ENCODE measurements around the gene DCAF17. TPM values are rescaled to one million over a fixed set of nuclear protein-coding genes. Genes with fewer than 3 reads are reported as not detected.
"Not testable (repeated sequence)": the region's sequence is repeated elsewhere in the genome, so short reads cannot be mapped to it uniquely, and the experiment has no call there.

Gene DCAF17
- total RNA-seq, 1 donor from 2014 or later = 23.1 TPM

GRCh38 chr2:171410101-171410500, 23.9 kb upstream of the DCAF17 start:
- Mint-ChIP-seq H3K27me3 (ENCODE audit: low read depth) (no peaks in the 10 kb centered on the region), H3K36me3 (no peaks in the 10 kb centered on the region), H3K27ac (peak overlapping the region; percentile 72), H3K4me1 (peaks cover 33% of the 10 kb centered on the region), H3K4me3 (no peak overlapping the region), H3K9me3 (no peaks in the 10 kb centered on the region)
- TF ChIP-seq, protein P1, sequence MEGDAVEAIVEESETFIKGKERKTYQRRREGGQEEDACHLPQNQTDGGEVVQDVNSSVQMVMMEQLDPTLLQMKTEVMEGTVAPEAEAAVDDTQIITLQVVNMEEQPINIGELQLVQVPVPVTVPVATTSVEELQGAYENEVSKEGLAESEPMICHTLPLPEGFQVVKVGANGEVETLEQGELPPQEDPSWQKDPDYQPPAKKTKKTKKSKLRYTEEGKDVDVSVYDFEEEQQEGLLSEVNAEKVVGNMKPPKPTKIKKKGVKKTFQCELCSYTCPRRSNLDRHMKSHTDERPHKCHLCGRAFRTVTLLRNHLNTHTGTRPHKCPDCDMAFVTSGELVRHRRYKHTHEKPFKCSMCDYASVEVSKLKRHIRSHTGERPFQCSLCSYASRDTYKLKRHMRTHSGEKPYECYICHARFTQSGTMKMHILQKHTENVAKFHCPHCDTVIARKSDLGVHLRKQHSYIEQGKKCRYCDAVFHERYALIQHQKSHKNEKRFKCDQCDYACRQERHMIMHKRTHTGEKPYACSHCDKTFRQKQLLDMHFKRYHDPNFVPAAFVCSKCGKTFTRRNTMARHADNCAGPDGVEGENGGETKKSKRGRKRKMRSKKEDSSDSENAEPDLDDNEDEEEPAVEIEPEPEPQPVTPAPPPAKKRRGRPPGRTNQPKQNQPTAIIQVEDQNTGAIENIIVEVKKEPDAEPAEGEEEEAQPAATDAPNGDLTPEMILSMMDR (IDR thresholded peaks at IDR 0.05; ENCODE audit: unreplicated experiment) = no peak
- no peak for DNase-seq (ENCODE audit: low spot score in 2 of 2, unreplicated experiment in 2 of 2)

GRCh38 chr2:171410624-171411023, 23.4 kb upstream of the DCAF17 start:
- H3K27ac Mint-ChIP-seq = peak overlapping the region; percentile 72
- H3K27me3 Mint-ChIP-seq (ENCODE audit: low read depth) = no peaks in the 10 kb centered on the region
- peaks cover 33% of the 10 kb centered on the region for H3K4me1 Mint-ChIP-seq
- no peak overlapping the region for H3K4me3 Mint-ChIP-seq
- TF ChIP-seq, protein P1 (IDR thresholded peaks at IDR 0.05; ENCODE audit: unreplicated experiment) = no peak
- no peak for DNase-seq (ENCODE audit: low spot score in 2 of 2, unreplicated experiment in 2 of 2)
- H3K36me3 Mint-ChIP-seq = no peaks in the 10 kb centered on the region
- H3K9me3 Mint-ChIP-seq = no peaks in the 10 kb centered on the region

GRCh38 chr2:171411214-171411613, 22.8 kb upstream of the DCAF17 start:
- Mint-ChIP-seq H3K4me3 (no peak overlapping the region), H3K27me3 (ENCODE audit: low read depth) (no peaks in the 10 kb centered on the region), H3K9me3 (no peaks in the 10 kb centered on the region), H3K27ac (no peak overlapping the region), H3K36me3 (no peaks in the 10 kb centered on the region), H3K4me1 (peaks cover 39% of the 10 kb centered on the region)
- TF ChIP-seq, protein P1 (IDR thresholded peaks at IDR 0.05; ENCODE audit: unreplicated experiment) = no peak
- no peak for DNase-seq (ENCODE audit: low spot score in 2 of 2, unreplicated experiment in 2 of 2)

DNA sequence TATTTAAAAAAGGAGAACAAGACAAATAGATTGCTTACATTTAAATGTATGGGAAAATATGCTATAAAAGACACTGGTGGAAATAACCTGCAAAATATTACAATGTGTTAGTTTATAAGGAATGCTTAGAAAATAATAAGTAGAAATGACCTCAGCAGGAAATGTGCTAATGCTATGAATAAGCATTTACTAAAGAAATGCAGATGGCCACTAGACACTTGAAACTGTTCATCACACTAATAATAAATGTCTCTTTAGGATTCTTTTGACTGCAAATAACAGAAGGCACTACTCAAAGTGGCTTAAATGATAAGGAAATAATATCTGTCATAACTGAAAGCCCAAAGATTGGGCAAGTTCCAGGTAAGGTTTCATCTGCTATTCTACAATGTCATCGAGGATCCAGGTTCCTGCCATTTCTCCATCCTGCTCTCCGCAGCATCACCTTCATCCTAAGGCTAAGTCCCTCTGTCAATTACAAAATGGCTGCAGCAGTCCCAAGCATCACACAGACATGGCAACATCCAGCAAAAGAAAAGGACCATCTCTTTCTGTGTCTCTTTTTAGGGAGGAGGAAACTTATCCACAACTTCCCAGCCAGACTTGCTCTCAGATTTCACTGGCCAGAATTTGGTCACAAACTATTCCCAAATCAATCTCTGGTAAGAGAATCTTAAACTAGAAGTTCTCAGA, 22.1 kb upstream of the DCAF17 start:
- Mint-ChIP-seq H3K27ac (peak overlapping the region; percentile 34), H3K4me1 (peaks cover 39% of the 10 kb centered on the region), H3K9me3 (no peaks in the 10 kb centered on the region), H3K4me3 (no peak overlapping the region), H3K27me3 (ENCODE audit: low read depth) (no peaks in the 10 kb centered on the region), H3K36me3 (no peaks in the 10 kb centered on the region)
- TF ChIP-seq, protein P1 (IDR thresholded peaks at IDR 0.05; ENCODE audit: unreplicated experiment) = no peak
- no peak for DNase-seq (ENCODE audit: low spot score in 2 of 2, unreplicated experiment in 2 of 2)

DNA sequence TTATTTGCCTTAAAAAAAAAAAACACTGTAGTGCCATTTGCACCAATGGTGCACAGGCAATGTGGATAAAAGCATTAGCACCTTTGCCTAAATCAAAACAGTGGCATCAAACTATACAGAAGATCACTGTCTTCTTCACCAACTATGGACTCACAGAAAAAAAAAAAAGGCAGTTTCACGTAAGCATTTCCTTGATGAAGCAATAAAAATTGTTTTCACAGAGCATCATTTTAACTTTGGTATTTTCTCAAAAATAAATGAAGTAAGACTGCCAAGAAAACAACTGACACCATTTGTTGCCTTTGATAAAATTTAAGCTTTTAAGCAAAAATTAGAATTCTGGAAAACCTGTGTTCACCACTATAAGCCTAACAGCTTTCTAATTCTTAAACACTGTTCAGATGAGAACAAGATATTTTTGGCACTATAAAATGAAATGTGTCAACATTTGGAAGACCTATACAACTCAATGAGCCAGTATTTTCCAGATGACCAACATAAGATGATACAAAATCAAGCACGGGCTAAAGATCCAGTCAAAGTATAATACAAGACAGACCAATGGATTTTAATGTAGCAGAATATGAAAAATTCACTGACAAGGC, 21.4 kb upstream of the DCAF17 start:
- Mint-ChIP-seq H3K4me1 (peaks cover 39% of the 10 kb centered on the region), H3K36me3 (no peaks in the 10 kb centered on the region), H3K27me3 (ENCODE audit: low read depth) (no peaks in the 10 kb centered on the region), H3K4me3 (no peak overlapping the region), H3K27ac (no peak overlapping the region), H3K9me3 (no peaks in the 10 kb centered on the region)
- DNase-seq (ENCODE audit: low spot score in 2 of 2, unreplicated experiment in 2 of 2) = no peak
- TF ChIP-seq, protein P1 (IDR thresholded peaks at IDR 0.05; ENCODE audit: unreplicated experiment) = no peak

DNA sequence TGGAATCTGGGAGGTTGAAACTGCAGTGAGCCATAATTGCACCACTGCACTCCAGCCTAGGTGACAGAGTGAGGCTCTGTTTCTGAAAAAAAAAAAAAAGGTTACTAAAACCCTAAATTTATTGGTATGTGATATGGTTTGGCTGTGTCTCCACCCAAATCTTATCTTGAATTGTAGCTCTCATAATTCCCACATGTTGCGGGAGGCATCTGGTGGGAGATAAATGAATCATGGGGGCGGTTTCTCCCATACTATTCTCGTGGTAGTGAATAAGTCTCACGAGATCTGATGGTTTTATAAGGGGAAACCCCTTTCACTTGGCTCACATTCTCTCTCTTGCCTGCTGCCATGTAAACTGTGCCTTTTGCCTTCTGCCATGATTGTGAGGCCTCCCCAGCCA, 19.4 kb upstream of the DCAF17 start:
- not testable (repeated sequence) for H3K4me3 Mint-ChIP-seq; H3K36me3 Mint-ChIP-seq; H3K9me3 Mint-ChIP-seq; DNase-seq (ENCODE audit: low spot score in 2 of 2, unreplicated experiment in 2 of 2); H3K27ac Mint-ChIP-seq; H3K27me3 Mint-ChIP-seq (ENCODE audit: low read depth)
- peaks cover 36% of the 10 kb centered on the region for H3K4me1 Mint-ChIP-seq
